ENCODE measurements around the gene INTS11.

Gene INTS11

GRCh38 chr1:1332031-1332755, 7.7 kb upstream of the INTS11 start:
- H3K4me3 ChIP-seq (ENCODE audit: low read depth in 1 of 2, low read length in 1 of 2), result no peak overlapping the region
- H3K27me3 ChIP-seq, result no peaks in the 10 kb centered on the region
- H3K4me1 ChIP-seq (ENCODE audit: control insufficient read depth in 1 of 2, insufficient read depth in 1 of 2, low read depth in 1 of 2, low read length in 1 of 2), result peaks cover 0 to 4% of the 10 kb centered on the region in 2 experiments
- no peak overlapping the region for H3K27ac ChIP-seq
- H3K36me3 ChIP-seq, result peaks cover 20% of the 10 kb centered on the region
- no peaks in the 10 kb centered on the region for H3K9me3 ChIP-seq
- no peak for TF ChIP-seq CTCF (IDR thresholded peaks at IDR 0.05)

GRCh38 chr1:1331068-1331965, 6.9 kb upstream of the INTS11 start, which contains the start of gene TAS1R3:
Gene TAS1R3 (plus strand): TSS chr1:1331280. CDS start chr1:1331346, 66 bp downstream.
- no peak within 1 kb of the TSS for H3K27ac ChIP-seq
- no peaks in the 10 kb centered on the region for H3K27me3 ChIP-seq
- peaks cover 3 to 7% of the 10 kb centered on the region in 2 experiments for H3K4me1 ChIP-seq (ENCODE audit: control insufficient read depth in 1 of 2, insufficient read depth in 1 of 2, low read depth in 1 of 2, low read length in 1 of 2)
- H3K4me3 ChIP-seq (ENCODE audit: low read depth in 1 of 2, low read length in 1 of 2), result no peak within 1 kb of the TSS
- no peaks in the 10 kb centered on the region for H3K9me3 ChIP-seq
- peaks cover 29% of the 10 kb centered on the region for H3K36me3 ChIP-seq
- TF ChIP-seq CTCF (IDR thresholded peaks at IDR 0.05), result no peak

- no peaks in the 10 kb centered on the region for H3K27me3 ChIP-seq
- peaks cover 30% of the 10 kb centered on the region for H3K36me3 ChIP-seq
- peaks cover 11 to 15% of the 10 kb centered on the region in 2 experiments for H3K4me1 ChIP-seq (ENCODE audit: control insufficient read depth in 1 of 2, insufficient read depth in 1 of 2, low read depth in 1 of 2, low read length in 1 of 2)
- H3K27ac ChIP-seq, result no peak overlapping the region
- no peak overlapping the region for H3K4me3 ChIP-seq (ENCODE audit: low read depth in 1 of 2, low read length in 1 of 2)
- H3K9me3 ChIP-seq, result no peaks in the 10 kb centered on the region
- TF ChIP-seq CTCF (IDR thresholded peaks at IDR 0.05), result no peak
These were observed 6.1 kb upstream of the INTS11 start for GRCh38 chr1:1330366-1331067.

- Histone ChIP-seq H3K9me3 (no peaks in the 10 kb centered on the region), H3K27me3 (no peaks in the 10 kb centered on the region), H3K4me1 (ENCODE audit: control insufficient read depth in 1 of 2, insufficient read depth in 1 of 2, low read depth in 1 of 2, low read length in 1 of 2) (peaks cover 20 to 22% of the 10 kb centered on the region in 2 experiments), H3K36me3 (peaks cover 30% of the 10 kb centered on the region), H3K27ac (no peak overlapping the region), H3K4me3 (ENCODE audit: low read depth in 1 of 2, low read length in 1 of 2) (no peak overlapping the region)
- no peak for TF ChIP-seq CTCF (IDR thresholded peaks at IDR 0.05)
These were observed 5.1 kb upstream of the INTS11 start for GRCh38 chr1:1329304-1330210.

Data from neutrophil (primary cell).